ENCODE results near the gene IRX4.

Gene IRX4

GRCh38 chr5:1882337-1883119, at the start of gene IRX4:
TSS of gene IRX4 (minus strand) at chr5:1882925. CDS start at chr5:1882647, 278 bp downstream.
- no peak for DNase-seq

GRCh38 chr5:1931604-1932231, 49.0 kb upstream of the IRX4 start:
- no peak for DNase-seq

GRCh38 chr5:1930880-1931603, 48.3 kb upstream of the IRX4 start:
- no peak for DNase-seq

- no peak for DNase-seq
These were observed 47.8 kb upstream of the IRX4 start for GRCh38 chr5:1930501-1930879.

GRCh38 chr5:1929108-1929991, 46.6 kb upstream of the IRX4 start:
- no peak for DNase-seq

GRCh38 chr5:1926471-1927341, 44.0 kb upstream of the IRX4 start:
- DNase-seq = no peak

GRCh38 chr5:1926071-1926440, 43.3 kb upstream of the IRX4 start:
- DNase-seq = no peak

- no peak for DNase-seq
These were observed 42.7 kb upstream of the IRX4 start for GRCh38 chr5:1925111-1926070.

GRCh38 chr5:1923766-1924165, 41.0 kb upstream of the IRX4 start:
- DNase-seq = no peak

GRCh38 chr5:1923341-1923740, 40.6 kb upstream of the IRX4 start:
- DNase-seq = no peak

GRCh38 chr5:1921711-1922110, 39.0 kb upstream of the IRX4 start:
- no peak for DNase-seq

- no peak for DNase-seq
These were observed 37.0 kb upstream of the IRX4 start for GRCh38 chr5:1919750-1920149.

- no peak for DNase-seq
These were observed 36.5 kb upstream of the IRX4 start for GRCh38 chr5:1919209-1919566.

- DNase-seq = no peak
These were observed 35.9 kb upstream of the IRX4 start for GRCh38 chr5:1918488-1919208.

- no peak for DNase-seq
These were observed 35.2 kb upstream of the IRX4 start for GRCh38 chr5:1917830-1918487.

- DNase-seq = no peak
These were observed 33.6 kb upstream of the IRX4 start for GRCh38 chr5:1916041-1917001.

GRCh38 chr5:1915316-1915715, 32.6 kb upstream of the IRX4 start:
- no peak for DNase-seq

GRCh38 chr5:1914471-1914870, 31.7 kb upstream of the IRX4 start:
- no peak for DNase-seq

Data from MV-4-11 (cell line).